Spleen (tissue), 11 donors: Measurements from ENCODE around the gene CADM2. TPM values are rescaled to one million over a fixed set of nuclear protein-coding genes. Genes with fewer than 3 reads are reported as not detected.

ENCODE experiments used
- DNase-seq: peaks from one replicate; pipeline ENCODE4 v3.0.0-alpha.2; 2020
- H3K27ac ChIP-seq, 8 donors: fragments of 200-600 bp; sonication (generic) in 7 of 8; 1 replicate in 4 of 8; 2 replicates in 4 of 8; pipeline versions ENCODE4 v1.5.0 to v1.8.0; 2016 to 2021; ENCODE audit warnings: inconsistent platforms in 4 of 8, mild to moderate bottlenecking in 4 of 8, moderate library complexity in 1 of 8
- H3K27me3 ChIP-seq, 7 donors: fragments of 200-600 bp; sonication (generic) in 6 of 7; replicated peaks in 1 of 7; 1 replicate in 4 of 7; 2 replicates in 3 of 7; pipeline versions ENCODE4 v1.5.0 to v1.8.0; 2016 to 2021; ENCODE audit warnings: inconsistent platforms in 3 of 7, mild to moderate bottlenecking in 1 of 7
- H3K36me3 ChIP-seq, 6 donors: fragments of 200-600 bp; sonication (generic) in 5 of 6; 1 replicate in 4 of 6; 2 replicates in 2 of 6; pipeline versions ENCODE4 v1.5.0 to v1.8.0; 2016 to 2021; ENCODE audit warnings: inconsistent platforms in 2 of 6
- H3K4me1 ChIP-seq, 6 donors: fragments of 200-600 bp; sonication (generic) in 5 of 6; 1 replicate in 3 of 6; 2 replicates in 3 of 6; pipeline versions ENCODE4 v1.5.0 to v1.8.0; 2016 to 2021; ENCODE audit warnings: inconsistent platforms in 3 of 6
- H3K4me3 ChIP-seq, 8 donors: fragments of 200-600 bp; sonication (generic) in 7 of 8; 1 replicate in 4 of 8; 2 replicates in 4 of 8; pipeline versions ENCODE4 v1.5.0 to v1.8.0; 2016 to 2021; ENCODE audit warnings: inconsistent platforms in 4 of 8, mild to moderate bottlenecking in 4 of 8, moderate library complexity in 2 of 8
- H3K9me3 ChIP-seq, 8 donors: fragments of 200-600 bp; sonication (generic) in 7 of 8; 1 replicate in 4 of 8; 2 replicates in 4 of 8; pipeline versions ENCODE4 v1.5.0 to v1.8.0; 2016 to 2021; ENCODE audit warnings: inconsistent platforms in 4 of 8
- CTCF ChIP-seq, 11 experiments: fragments of 200-600 bp in 7 of 11; fragments of 450-650 bp in 4 of 11; sonication (generic) in 4 of 11; IDR thresholded peaks in 8 of 11; conservative IDR thresholded peaks in 3 of 11; 1 replicate in 7 of 11; 2 replicates in 4 of 11; pipeline versions ENCODE4 v1.4.0 to v1.8.0; 2016 to 2021; ENCODE audit warnings: antibody characterized with exemption in 11 of 11, inconsistent platforms in 4 of 11, mild to moderate bottlenecking in 1 of 11
- POLR2A ChIP-seq, 3 donors: fragments of 450-650 bp; IDR thresholded peaks; one replicate each; pipeline ENCODE4 v1.5.1; 2017; ENCODE audit warnings: antibody characterized with exemption in 3 of 3, mild to moderate bottlenecking in 1 of 3
- POLR2AphosphoS5 ChIP-seq, 3 donors: sonication (generic); formaldehyde crosslinking; IDR thresholded peaks; one replicate each; pipeline ENCODE4 v1.5.1; 2017; ENCODE audit warnings: antibody characterized with exemption in 3 of 3
- WGBS, 5 donors: extraction: QIAGEN DNeasy Blood & Tissue Kit in 3 of 5; methylation state at CpG; one replicate each; pipeline versions ENCODE4 v1.1.5 to v1.1.7; 2013 to 2018; 5-methylcytosine and 5-hydroxymethylcytosine counted together
- intact Hi-C: fragments of 100-400 bp; cut with DNase I; formaldehyde crosslinking; loops from one replicate; pipeline ENCODE4 v1.15.0; 2023; ENCODE audit warnings: low total_unique reads
- microRNA-seq, 3 donors: library from miRNA; unstranded; fragments of <30 nt; microRNA quantifications; one replicate each; pipeline versions ENCODE4 to v1.1.0, GENCODE V29; 2019 to 2020
- polyA plus RNA-seq, 3 donors: library from polyadenylated mRNA; stranded (reverse); fragments of 200-250 nt; gene quantifications; one replicate each; pipeline ENCODE4 v1.2.1, GENCODE V29; 2013
- small RNA-seq, 4 donors: library from RNA; depleted of rRNA; stranded (forward); fragments of <200 nt; gene quantifications; one replicate each; pipeline ENCODE3, GENCODE V24; 2016
- total RNA-seq, 7 donors: library from RNA; depleted of rRNA in 3 of 7; stranded (reverse); fragments of >200 nt in 3 of 7; fragmentation: NEBNext Ultra II Directional in 4 of 7; extraction: Animal tissue kit (Norgen Biotek cat#: 25700) in 4 of 7; gene quantifications; one replicate each; pipeline versions ENCODE4 v1.1.0 to v1.2.1, GENCODE V29; 2016 to 2021
- donor health status: healthy with polysubstance abuse.
- donor health status: DM: no; HTN: no; CAD: no; lungs with moderate emphysema.
- donor health status: DM: no; HTN: no; CAD: no.
- donor health status: Bipolar disorder and iron deficiency.
- donor health status: healthy.
- donor health status: DM: no; HTN: no; CAD: no.
- donor health status: DM: yes; HTN: yes; CAD: no.

Gene CADM2
- total and polyA plus RNA-seq, 10 donors: 0.03 to 4.0 (median 1.0) TPM; not detected in 1

GRCh38 chr3:86104154-86104553 is 1145.4 kb downstream of the CADM2 start:
- no peak overlapping the region for H3K27ac ChIP-seq
- H3K36me3 ChIP-seq: no peaks in the 10 kb centered on the region
- H3K9me3 ChIP-seq: peaks cover 0 to 28% (median 16%) of the 10 kb centered on the region in 8 donors
- H3K27me3 ChIP-seq: no peaks in the 10 kb centered on the region
- no peaks in the 10 kb centered on the region for H3K4me1 ChIP-seq
- TF ChIP-seq POLR2AphosphoS5 (IDR thresholded peaks at IDR 0.05): no peak
- TF ChIP-seq CTCF (IDR thresholded peaks at IDR 0.05 in 8 of 11, conservative IDR thresholded peaks at IDR 0.05 in 3 of 11): no peak
- TF ChIP-seq POLR2A (IDR thresholded peaks at IDR 0.05): no peak
- WGBS, 5 donors: 63 to 74% (median 70%) methylated on average over 1 of the region's 1 CpG
- intact Hi-C loops: no loop called here
- no peak overlapping the region for H3K4me3 ChIP-seq
- DNase-seq: no peak

- H3K27ac ChIP-seq: no peak overlapping the region
- no peaks in the 10 kb centered on the region for H3K27me3 ChIP-seq
- H3K4me3 ChIP-seq: no peak overlapping the region
- peaks cover 0 to 40% (median 23%) of the 10 kb centered on the region in 8 donors for H3K9me3 ChIP-seq
- TF ChIP-seq POLR2A (IDR thresholded peaks at IDR 0.05): no peak
- TF ChIP-seq CTCF (IDR thresholded peaks at IDR 0.05 in 8 of 11, conservative IDR thresholded peaks at IDR 0.05 in 3 of 11): no peak
- no peak for TF ChIP-seq POLR2AphosphoS5 (IDR thresholded peaks at IDR 0.05)
- no peaks in the 10 kb centered on the region for H3K4me1 ChIP-seq
- H3K36me3 ChIP-seq: no peaks in the 10 kb centered on the region
- no peak for DNase-seq
- intact Hi-C loops: no loop called here
- 51 to 84% (median 74%) methylated on average over 2 of the region's 2 CpGs for WGBS, 5 donors
Measured at GRCh38 chr3:86109434-86109833, 1150.6 kb downstream of the CADM2 start.

Small RNA genes lying within 50 kb of the gene (microRNA-seq; reads per million reads assigned to microRNA genes)
- 0 reads per million in 3 donors for gene MIR5688

Small RNA genes lying within 50 kb of the gene (small RNA-seq; reads per million reads assigned to genes)
- gene MIR5688: 0 reads per million in 4 donors
